K562 (cell line): ENCODE data around the gene PIGX. TPM values are rescaled to one million over a fixed set of nuclear protein-coding genes. Genes with fewer than 3 reads are reported as not detected.

Experiments
- ATAC-seq: fragments of 200-7000 bp; cut with Tn5 transposase; 3 replicates; pipeline ENCODE4 v1.9.1; 2020; ENCODE audit warnings: moderate library complexity
- BruUV-seq: library from RNA; stranded (reverse); fragments of 400-500 nt; replicated peaks from 2 replicates; lab custom pipeline; 2021; lab: Mats Ljungman, UMichigan
- CTCF ChIA-PET: fragments of 300-600 bp; formaldehyde crosslinking; extraction: SDS; loops from one replicate; lab custom pipeline; 2021; ENCODE audit warnings: low intra/inter-chr PET ratio; lab: Yijun Ruan, JAX
- POLR2A ChIA-PET: fragments of 300-600, 350-650 bp; sonication (Branson Sonifier 250); formaldehyde crosslinking; extraction: SDS; loops from one replicate; lab custom pipeline; 2021; ENCODE audit warnings: antibody characterized with exemption, inconsistent platforms; lab: Yijun Ruan, JAX
- DNase-seq, 4 experiments: peaks; one replicate each; pipeline versions ENCODE4 v3.0.0 to v3.0.0-alpha.2; 2011 to 2018; ENCODE audit warnings: low spot score in 3 of 4, mixed read lengths in 3 of 4; ENCODE audit errors: extremely low read depth in 1 of 4
- FAIRE-seq: peaks from 2 replicates; lab custom pipeline; 2011; peaks lifted over from hg19 to GRCh38; lab: Jason Lieb, UNC
- H2AFZ ChIP-seq: 2 replicates; pipeline ENCODE4 v1.6.0; 2011; ENCODE audit warnings: low read depth, low read length, control low read depth, inconsistent platforms
- H3K27ac ChIP-seq: fragments of 200-600 bp; 3 replicates; pipeline ENCODE4 v1.8.0; 2011; ENCODE audit warnings: low read depth, mild to moderate bottlenecking, control low read depth, inconsistent platforms, low read length, moderate library complexity, mixed read lengths; ENCODE audit errors: extremely low read depth
- H3K27me3 ChIP-seq, 2 experiments: fragments of 300-600 bp in 1 of 2; 2 replicates in 1 of 2; 3 replicates in 1 of 2; pipeline versions ENCODE4 v1.6.0 to v1.8.0; 2011; ENCODE audit warnings: inconsistent platforms in 2 of 2, low read length in 2 of 2, mild to moderate bottlenecking in 1 of 2, mixed read lengths in 1 of 2, moderate library complexity in 1 of 2; ENCODE audit not compliant: control insufficient read depth in 2 of 2, insufficient read depth in 2 of 2
- H3K36me3 ChIP-seq: fragments of 300-600 bp; 3 replicates; pipeline ENCODE4 v1.8.0; 2011; ENCODE audit warnings: mild to moderate bottlenecking, low read length, inconsistent platforms; ENCODE audit not compliant: control insufficient read depth, insufficient read depth
- H3K4me1 ChIP-seq, 2 experiments: fragments of 200-600 bp in 1 of 2; replicated peaks in 1 of 2; 2 replicates in 1 of 2; 3 replicates in 1 of 2; pipeline versions ENCODE4 v1.5.1 to v1.8.0; 2011; ENCODE audit warnings: inconsistent platforms in 2 of 2, low read length in 2 of 2, mild to moderate bottlenecking in 1 of 2, mixed read lengths in 1 of 2, moderate library complexity in 1 of 2; ENCODE audit not compliant: control insufficient read depth in 2 of 2, insufficient read depth in 2 of 2
- H3K4me2 ChIP-seq: 2 replicates; pipeline ENCODE4 v1.6.1; 2011; ENCODE audit warnings: low read length, control low read depth, inconsistent platforms, mixed read lengths; ENCODE audit not compliant: insufficient read depth
- H3K4me3 ChIP-seq: fragments of 200-600 bp; sonication (generic), shearing (Covaris generic); 2 replicates; pipeline ENCODE4 v1.5.1; 2016; ENCODE audit warnings: control low read depth, inconsistent platforms
- H3K79me2 ChIP-seq: fragments of 200-600 bp; 3 replicates; pipeline ENCODE4 v1.8.0; 2011; ENCODE audit warnings: low read length, inconsistent platforms; ENCODE audit not compliant: control insufficient read depth, insufficient read depth
- H3K9ac ChIP-seq, 2 experiments: 2 replicates each; pipeline versions ENCODE4 v1.6.0 to v1.6.1; 2011; ENCODE audit warnings: low read depth in 2 of 2, low read length in 2 of 2, control low read depth in 1 of 2, inconsistent platforms in 1 of 2, mild to moderate bottlenecking in 1 of 2, mixed read lengths in 1 of 2; ENCODE audit not compliant: insufficient read depth in 1 of 2
- H3K9me1 ChIP-seq: one replicate; pipeline ENCODE4 v1.6.0; 2011; ENCODE audit warnings: inconsistent platforms, mild to moderate bottlenecking, low read length, moderate library complexity; ENCODE audit not compliant: control insufficient read depth, insufficient read depth
- H3K9me3 ChIP-seq: replicated peaks from 2 replicates; pipeline ENCODE4 v1.5.1; 2011; ENCODE audit warnings: low read depth, low read length, inconsistent platforms; ENCODE audit not compliant: control insufficient read depth, insufficient read depth
- H4K20me1 ChIP-seq: replicated peaks from 2 replicates; pipeline ENCODE4 v1.6.1; 2011; ENCODE audit warnings: low read length, inconsistent platforms, mixed read lengths; ENCODE audit not compliant: control insufficient read depth, insufficient read depth
- EGR1 ChIP-seq: fragments of 450-650 bp; conservative IDR thresholded peaks from 2 replicates; pipeline ENCODE4 v1.6.1; 2017; ENCODE audit warnings: mild to moderate bottlenecking
- FOXP1 ChIP-seq: sonication (generic); formaldehyde crosslinking; IDR thresholded peaks from 2 replicates; pipeline ENCODE4 v1.8.0; 2022; ENCODE audit warnings: mild to moderate bottlenecking, missing genetic modification reagents
- MEF2A ChIP-seq: IDR thresholded peaks from 2 replicates; pipeline ENCODE4 v1.6.1; 2011; ENCODE audit warnings: low read depth, mild to moderate bottlenecking, low read length, moderate library complexity; ENCODE audit not compliant: control insufficient read depth
- OTX1 ChIP-seq: fragments of 450-650 bp; formaldehyde crosslinking; IDR thresholded peaks from 2 replicates; pipeline ENCODE4 v1.4.0; 2022; ENCODE audit warnings: mild to moderate bottlenecking
- PHTF2 ChIP-seq: fragments of 250-450 bp; sonication (Bioruptor Pico); IDR thresholded peaks from 2 replicates; pipeline ENCODE4 v1.5.0; 2021; ENCODE audit warnings: mild to moderate bottlenecking
- POLR2AphosphoS2 ChIP-seq: IDR thresholded peaks from 2 replicates; pipeline ENCODE4 v1.6.1; 2012; ENCODE audit warnings: low read length, improper control_type of control experiment
- SMARCB1 ChIP-seq: IDR thresholded peaks from 2 replicates; pipeline ENCODE4 v1.6.1; 2011; ENCODE audit warnings: improper control_type of control experiment, low read depth; ENCODE audit not compliant: insufficient read length
- SMARCE1 ChIP-seq: fragments of 450-650 bp; IDR thresholded peaks from 2 replicates; pipeline ENCODE4 v1.7.1; 2016; ENCODE audit warnings: mild to moderate bottlenecking
- SREBF1 ChIP-seq: fragments of 150-350 bp; IDR thresholded peaks from 2 replicates; pipeline ENCODE4 v1.6.1; 2014; ENCODE audit warnings: antibody characterized with exemption, low read depth, low read length, borderline replicate concordance
- ZBED1 ChIP-seq: IDR thresholded peaks from 2 replicates; pipeline ENCODE4 v1.6.1; 2014
- WGBS: fragments of 100-300 bp; shearing (Covaris generic); methylation state at CpG from one replicate; pipeline ENCODE4 v1.1.6; 2016; ENCODE audit warnings: low coverage, mixed read lengths; ENCODE audit not compliant: insufficient coverage; ENCODE audit errors: missing lambda C conversion rate; 5-methylcytosine and 5-hydroxymethylcytosine counted together
- in situ Hi-C: fragments of 300-500 bp; cut with MboI; formaldehyde crosslinking; loops from 4 replicates; pipeline ENCODE4 v1.15.0; 2018; ENCODE audit warnings: inconsistent platforms, mixed read lengths
- intact Hi-C: fragments of 100-400 bp; cut with micrococcal nuclease; formaldehyde crosslinking; loops from 2 replicates; pipeline ENCODE4 v1.14.2; 2022
- polyA plus RNA-seq, 8 experiments: library from polyadenylated mRNA; depleted of rRNA in 4 of 8; stranded (reverse) in 5 of 8; unstranded in 3 of 8; fragments of >200 nt; fragmentation: Nextera tagmentation in 2 of 8; fragmentation: Illumina TruSeq in 1 of 8; extraction: Ambion mirVana in 2 of 8; extraction: Trizol in 1 of 8; gene quantifications; 2 replicates each; pipeline versions ENCODE4 v1.2.1 to v1.2.3, GENCODE V29; 2011 to 2014; ENCODE audit warnings: inconsistent platforms in 1 of 8, missing spikeins in 1 of 8
- total RNA-seq, 7 experiments: library from RNA; depleted of rRNA in 6 of 7; stranded (reverse); fragments of >200 nt in 6 of 7; fragmentation: Illumina TruSeq in 2 of 7; extraction: Trizol in 2 of 7; gene quantifications; 2 replicates each; pipeline versions ENCODE4 v1.2.1 to v1.2.3, GENCODE V29; 2011 to 2021; ENCODE audit warnings: low replicate concordance in 1 of 7
- TF ChIP-seq, protein P1 (sequence below): fragments of 250-450 bp; sonication (Bioruptor Pico); IDR thresholded peaks from 2 replicates; pipeline ENCODE4 v1.4.0; 2020; ENCODE audit warnings: mild to moderate bottlenecking, moderate library complexity
- TF ChIP-seq, protein P2 (sequence below), 3 experiments: IDR thresholded peaks in 2 of 3; conservative IDR thresholded peaks in 1 of 3; 2 replicates each; pipeline ENCODE4 v1.5.1; 2011 to 2012; ENCODE audit warnings: low read length in 3 of 3, mild to moderate bottlenecking in 3 of 3, control low read depth in 2 of 3, improper control_type of control experiment in 1 of 3, inconsistent platforms in 1 of 3, low read depth in 1 of 3, mixed read lengths in 1 of 3, moderate library complexity in 1 of 3; ENCODE audit not compliant: insufficient read depth in 2 of 3
- TF ChIP-seq, protein P3 (sequence below): sonication (generic); formaldehyde crosslinking; IDR thresholded peaks from 2 replicates; pipeline ENCODE4 v1.8.1; 2022; ENCODE audit warnings: missing genetic modification reagents
- TF ChIP-seq, protein P4 (sequence below): fragments of 450-650 bp; IDR thresholded peaks from 2 replicates; pipeline ENCODE4 v1.6.1; 2018; ENCODE audit warnings: mild to moderate bottlenecking, low read depth; ENCODE audit not compliant: partially characterized antibody

The PIGX gene
- total and polyA plus RNA-seq, 9 of the 15 experiments (the other 6 are each of a cell fraction or from before 2014, with no cell fraction given), result 3.7 to 36.3 (median 26.9) TPM

DNA sequence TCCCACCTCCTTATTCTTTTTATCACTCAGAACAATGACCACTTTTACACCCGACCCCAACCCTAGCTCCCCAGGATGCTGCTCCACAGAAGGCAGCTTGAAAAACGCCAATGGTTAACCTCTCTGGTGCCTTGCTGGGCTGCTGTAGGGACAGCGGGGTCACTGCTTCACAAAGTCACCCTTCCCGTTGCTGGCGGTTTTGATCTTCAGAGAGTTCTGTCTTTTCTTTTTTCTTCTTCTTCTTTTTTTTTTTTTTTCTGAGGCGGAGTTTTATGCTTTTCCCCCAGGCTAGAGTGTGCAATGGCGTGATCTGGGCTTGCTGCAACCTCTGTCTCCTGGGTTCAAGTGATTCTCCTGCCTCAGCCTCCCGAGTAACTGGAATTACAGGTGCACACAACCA lies 20.8 kb upstream of the PIGX start (continued):
- TF ChIP-seq MEF2A, result no peak

DNA sequence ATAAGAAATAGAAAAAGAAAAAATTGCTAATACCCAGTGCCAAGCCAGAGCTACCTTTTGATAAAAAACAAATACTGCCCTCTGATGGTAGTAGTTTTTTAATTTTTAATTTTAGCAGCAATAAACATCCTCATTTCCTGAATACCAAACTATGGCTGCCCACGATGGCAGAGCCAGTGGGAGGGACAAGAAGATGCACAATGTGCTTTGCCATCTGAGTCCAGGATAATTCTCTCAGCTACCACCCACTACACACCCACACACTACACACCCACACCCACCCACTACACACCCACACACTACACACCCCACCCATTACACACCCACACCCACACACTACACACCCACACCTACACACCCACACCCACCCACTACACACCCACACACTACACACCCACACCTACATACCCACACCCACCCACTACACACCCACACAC lies 18.0 kb upstream of the PIGX start:
- no peaks in the 10 kb centered on the region for H3K27me3 ChIP-seq
- ChIA-PET CTCF (no interaction called here), POLR2A (interaction anchor here (0.7 kb wide), 2 partner anchors 17 to 95 kb away, joined by 4 read pairs; partner anchors contain the start of genes CEP19 and PIGX)
- H4K20me1 ChIP-seq, result no peaks in the 10 kb centered on the region
- H3K79me2 ChIP-seq, result no peaks in the 10 kb centered on the region
- H2AFZ ChIP-seq, result no peak overlapping the region
- 0 out of 2 replicates have a peak, but pooled peaks cover 2% of the 10 kb centered on the region for H3K9me3 ChIP-seq
- no peak for ATAC-seq
- no peak overlapping the region for H3K4me2 ChIP-seq
- no peak for DNase-seq
- H3K9ac ChIP-seq, result no peak overlapping the region
- no peaks in the 10 kb centered on the region for H3K36me3 ChIP-seq
- H3K4me1 ChIP-seq, result peaks cover 3 to 9% of the 10 kb centered on the region in 2 experiments; a peak in 3 of 5 replicates
- H3K9me1 ChIP-seq, result no peaks in the 10 kb centered on the region
- WGBS, result 5% methylated on average over 1 of the region's 1 CpG
- BruUV-seq, result no TSS peak
- no peak overlapping the region for H3K4me3 ChIP-seq
- in situ Hi-C loops, result no loop called here
- FAIRE-seq, result no peak
- no peak overlapping the region for H3K27ac ChIP-seq
- intact Hi-C loops, result no loop called here
- no peak for TF ChIP-seq ZBED1
- TF ChIP-seq POLR2AphosphoS2, result no peak
- TF ChIP-seq EGR1, result peak; percentile 94
- TF ChIP-seq SMARCB1, result no peak
- TF ChIP-seq PHTF2 (CRISPR knock-in tag), result no peak
- TF ChIP-seq, protein P1, sequence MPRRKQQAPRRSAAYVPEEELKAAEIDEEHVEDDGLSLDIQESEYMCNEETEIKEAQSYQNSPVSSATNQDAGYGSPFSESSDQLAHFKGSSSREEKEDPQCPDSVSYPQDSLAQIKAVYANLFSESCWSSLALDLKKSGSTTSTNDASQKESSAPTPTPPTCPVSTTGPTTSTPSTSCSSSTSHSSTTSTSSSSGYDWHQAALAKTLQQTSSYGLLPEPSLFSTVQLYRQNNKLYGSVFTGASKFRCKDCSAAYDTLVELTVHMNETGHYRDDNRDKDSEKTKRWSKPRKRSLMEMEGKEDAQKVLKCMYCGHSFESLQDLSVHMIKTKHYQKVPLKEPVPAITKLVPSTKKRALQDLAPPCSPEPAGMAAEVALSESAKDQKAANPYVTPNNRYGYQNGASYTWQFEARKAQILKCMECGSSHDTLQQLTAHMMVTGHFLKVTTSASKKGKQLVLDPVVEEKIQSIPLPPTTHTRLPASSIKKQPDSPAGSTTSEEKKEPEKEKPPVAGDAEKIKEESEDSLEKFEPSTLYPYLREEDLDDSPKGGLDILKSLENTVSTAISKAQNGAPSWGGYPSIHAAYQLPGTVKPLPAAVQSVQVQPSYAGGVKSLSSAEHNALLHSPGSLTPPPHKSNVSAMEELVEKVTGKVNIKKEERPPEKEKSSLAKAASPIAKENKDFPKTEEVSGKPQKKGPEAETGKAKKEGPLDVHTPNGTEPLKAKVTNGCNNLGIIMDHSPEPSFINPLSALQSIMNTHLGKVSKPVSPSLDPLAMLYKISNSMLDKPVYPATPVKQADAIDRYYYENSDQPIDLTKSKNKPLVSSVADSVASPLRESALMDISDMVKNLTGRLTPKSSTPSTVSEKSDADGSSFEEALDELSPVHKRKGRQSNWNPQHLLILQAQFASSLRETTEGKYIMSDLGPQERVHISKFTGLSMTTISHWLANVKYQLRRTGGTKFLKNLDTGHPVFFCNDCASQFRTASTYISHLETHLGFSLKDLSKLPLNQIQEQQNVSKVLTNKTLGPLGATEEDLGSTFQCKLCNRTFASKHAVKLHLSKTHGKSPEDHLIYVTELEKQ (CRISPR knock-in tag), result no peak
- TF ChIP-seq FOXP1 (CRISPR knock-in tag), result no peak
- TF ChIP-seq, protein P2, sequence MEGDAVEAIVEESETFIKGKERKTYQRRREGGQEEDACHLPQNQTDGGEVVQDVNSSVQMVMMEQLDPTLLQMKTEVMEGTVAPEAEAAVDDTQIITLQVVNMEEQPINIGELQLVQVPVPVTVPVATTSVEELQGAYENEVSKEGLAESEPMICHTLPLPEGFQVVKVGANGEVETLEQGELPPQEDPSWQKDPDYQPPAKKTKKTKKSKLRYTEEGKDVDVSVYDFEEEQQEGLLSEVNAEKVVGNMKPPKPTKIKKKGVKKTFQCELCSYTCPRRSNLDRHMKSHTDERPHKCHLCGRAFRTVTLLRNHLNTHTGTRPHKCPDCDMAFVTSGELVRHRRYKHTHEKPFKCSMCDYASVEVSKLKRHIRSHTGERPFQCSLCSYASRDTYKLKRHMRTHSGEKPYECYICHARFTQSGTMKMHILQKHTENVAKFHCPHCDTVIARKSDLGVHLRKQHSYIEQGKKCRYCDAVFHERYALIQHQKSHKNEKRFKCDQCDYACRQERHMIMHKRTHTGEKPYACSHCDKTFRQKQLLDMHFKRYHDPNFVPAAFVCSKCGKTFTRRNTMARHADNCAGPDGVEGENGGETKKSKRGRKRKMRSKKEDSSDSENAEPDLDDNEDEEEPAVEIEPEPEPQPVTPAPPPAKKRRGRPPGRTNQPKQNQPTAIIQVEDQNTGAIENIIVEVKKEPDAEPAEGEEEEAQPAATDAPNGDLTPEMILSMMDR (IDR thresholded peaks at IDR 0.05 in 2 of 3, conservative IDR thresholded peaks at IDR 0.05 in 1 of 3; ENCODE audit: insufficient read depth in 2 of 3, low read depth in 1 of 3, low read length in 3 of 3), result peak in 1 of 3 experiments; percentile 26; a peak in 1 of 6 replicates
- TF ChIP-seq SMARCE1, result no peak
- no peak for TF ChIP-seq SREBF1
- TF ChIP-seq, protein P3, sequence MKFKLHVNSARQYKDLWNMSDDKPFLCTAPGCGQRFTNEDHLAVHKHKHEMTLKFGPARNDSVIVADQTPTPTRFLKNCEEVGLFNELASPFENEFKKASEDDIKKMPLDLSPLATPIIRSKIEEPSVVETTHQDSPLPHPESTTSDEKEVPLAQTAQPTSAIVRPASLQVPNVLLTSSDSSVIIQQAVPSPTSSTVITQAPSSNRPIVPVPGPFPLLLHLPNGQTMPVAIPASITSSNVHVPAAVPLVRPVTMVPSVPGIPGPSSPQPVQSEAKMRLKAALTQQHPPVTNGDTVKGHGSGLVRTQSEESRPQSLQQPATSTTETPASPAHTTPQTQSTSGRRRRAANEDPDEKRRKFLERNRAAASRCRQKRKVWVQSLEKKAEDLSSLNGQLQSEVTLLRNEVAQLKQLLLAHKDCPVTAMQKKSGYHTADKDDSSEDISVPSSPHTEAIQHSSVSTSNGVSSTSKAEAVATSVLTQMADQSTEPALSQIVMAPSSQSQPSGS (CRISPR knock-in tag), result no peak
- TF ChIP-seq, protein P4, sequence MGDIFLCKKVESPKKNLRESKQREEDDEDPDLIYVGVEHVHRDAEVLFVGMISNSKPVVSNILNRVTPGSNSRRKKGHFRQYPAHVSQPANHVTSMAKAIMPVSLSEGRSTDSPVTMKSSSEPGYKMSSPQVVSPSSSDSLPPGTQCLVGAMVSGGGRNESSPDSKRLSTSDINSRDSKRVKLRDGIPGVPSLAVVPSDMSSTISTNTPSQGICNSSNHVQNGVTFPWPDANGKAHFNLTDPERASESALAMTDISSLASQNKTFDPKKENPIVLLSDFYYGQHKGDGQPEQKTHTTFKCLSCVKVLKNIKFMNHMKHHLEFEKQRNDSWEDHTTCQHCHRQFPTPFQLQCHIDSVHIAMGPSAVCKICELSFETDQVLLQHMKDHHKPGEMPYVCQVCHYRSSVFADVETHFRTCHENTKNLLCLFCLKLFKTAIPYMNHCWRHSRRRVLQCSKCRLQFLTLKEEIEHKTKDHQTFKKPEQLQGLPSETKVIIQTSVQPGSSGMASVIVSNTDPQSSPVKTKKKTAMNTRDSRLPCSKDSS, result no peak
- no peak for TF ChIP-seq OTX1
